Activated CD8-positive, alpha-beta memory T cell treated with anti-CD3 and anti-CD28 coated beads, Interleukin-2, amount 50 U/mL, for 1 hour (primary cell): ENCODE results near the gene DMAC2L.
"Not testable (repeated sequence)": the region's sequence is repeated elsewhere in the genome, so short reads cannot be mapped to it uniquely, and the experiment has no call there.

ENCODE experiments used
- DNase-seq: peaks from one replicate; pipeline ENCODE4 v3.0.0-alpha.2; 2020; ENCODE audit errors: extremely low read depth

The DMAC2L gene

GRCh38 chr14:50354527-50354926 lies 42.4 kb downstream of the DMAC2L start:
- no peak for DNase-seq

GRCh38 chr14:50355692-50356091 lies 43.6 kb downstream of the DMAC2L start:
- DNase-seq: no peak

GRCh38 chr14:50356283-50356682 lies 44.2 kb downstream of the DMAC2L start:
- not testable (repeated sequence) for DNase-seq

GRCh38 chr14:50357124-50357523 lies 45.0 kb downstream of the DMAC2L start:
- DNase-seq: no peak

GRCh38 chr14:50357753-50358395 lies 45.8 kb downstream of the DMAC2L start:
- DNase-seq: no peak

- no peak for DNase-seq
Measured at GRCh38 chr14:50359631-50360030, 47.5 kb downstream of the DMAC2L start.

GRCh38 chr14:50360093-50360492 lies 48.0 kb downstream of the DMAC2L start:
- no peak for DNase-seq

GRCh38 chr14:50360851-50361250 lies 48.7 kb downstream of the DMAC2L start:
- no peak for DNase-seq

- DNase-seq: not testable (repeated sequence)
Measured at GRCh38 chr14:50361473-50362403, 49.6 kb downstream of the DMAC2L start.

GRCh38 chr14:50362764-50363713 lies 50.9 kb downstream of the DMAC2L start:
- DNase-seq: no peak

- no peak for DNase-seq
Measured at GRCh38 chr14:50363714-50364111, 51.6 kb downstream of the DMAC2L start.

GRCh38 chr14:50364792-50365191 lies 52.7 kb downstream of the DMAC2L start:
- DNase-seq: no peak

- not testable (repeated sequence) for DNase-seq
Measured at GRCh38 chr14:50365572-50365971, 53.4 kb downstream of the DMAC2L start.

- no peak for DNase-seq
Measured at GRCh38 chr14:50366115-50366514, 54.0 kb downstream of the DMAC2L start.

- DNase-seq: no peak
Measured at GRCh38 chr14:50366589-50366988, 54.5 kb downstream of the DMAC2L start.

- DNase-seq: no peak
Measured at GRCh38 chr14:50371546-50371945, 59.4 kb downstream of the DMAC2L start.

GRCh38 chr14:50373959-50374358 lies 61.8 kb downstream of the DMAC2L start:
- DNase-seq: no peak

- no peak for DNase-seq
Measured at GRCh38 chr14:50375760-50376159, 63.6 kb downstream of the DMAC2L start.
